Endothelial cell of umbilical vein (primary cell): Measurements from ENCODE around the gene TEX19.

Source experiments
- MAX ChIP-seq: IDR thresholded peaks from 2 replicates; pipeline ENCODE4 v1.6.1; 2011; ENCODE audit not compliant: insufficient read depth, insufficient read length
- POLR2AphosphoS5 ChIP-seq: IDR thresholded peaks from 2 replicates; pipeline ENCODE4 v1.6.1; 2012; ENCODE audit warnings: low read depth, mild to moderate bottlenecking, control low read depth, low read length, moderate library complexity; ENCODE audit not compliant: insufficient read depth

GRCh38 chr17:82317394-82318168 lies 41.5 kb upstream of the TEX19 start, which contains the start of gene CD7:
- TF ChIP-seq POLR2AphosphoS5 (no peak), MAX (no peak)
